ENCODE data around the gene ZNF93.
A peak's percentile ranks its signal among the peaks of the same experiment; 100 is the strongest.
"Not testable (repeated sequence)": the region's sequence is repeated elsewhere in the genome, so short reads cannot be mapped to it uniquely, and the experiment has no call there.

The ZNF93 gene

DNA sequence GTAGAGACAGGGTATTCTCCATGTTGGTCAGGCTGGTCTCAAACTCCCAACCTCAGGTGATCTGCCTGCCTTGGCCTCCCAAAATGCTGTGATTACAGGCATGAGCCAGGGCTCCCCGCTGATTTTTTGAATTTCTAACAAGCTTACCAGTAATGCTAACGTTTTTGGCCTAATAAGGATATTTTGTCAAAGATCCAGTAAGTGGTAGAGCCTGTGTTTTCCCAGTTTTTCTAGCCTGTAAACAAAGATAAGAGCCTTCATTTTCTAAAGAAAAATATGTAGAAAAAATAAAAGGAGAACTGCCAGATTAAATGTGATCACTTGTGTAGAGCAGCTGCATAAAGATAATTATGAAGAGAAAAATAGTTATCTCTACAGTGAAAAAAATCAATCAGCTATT is 37.7 kb downstream of the ZNF93 start:
- no peak for DNase-seq (ENCODE audit: low spot score)

DNA sequence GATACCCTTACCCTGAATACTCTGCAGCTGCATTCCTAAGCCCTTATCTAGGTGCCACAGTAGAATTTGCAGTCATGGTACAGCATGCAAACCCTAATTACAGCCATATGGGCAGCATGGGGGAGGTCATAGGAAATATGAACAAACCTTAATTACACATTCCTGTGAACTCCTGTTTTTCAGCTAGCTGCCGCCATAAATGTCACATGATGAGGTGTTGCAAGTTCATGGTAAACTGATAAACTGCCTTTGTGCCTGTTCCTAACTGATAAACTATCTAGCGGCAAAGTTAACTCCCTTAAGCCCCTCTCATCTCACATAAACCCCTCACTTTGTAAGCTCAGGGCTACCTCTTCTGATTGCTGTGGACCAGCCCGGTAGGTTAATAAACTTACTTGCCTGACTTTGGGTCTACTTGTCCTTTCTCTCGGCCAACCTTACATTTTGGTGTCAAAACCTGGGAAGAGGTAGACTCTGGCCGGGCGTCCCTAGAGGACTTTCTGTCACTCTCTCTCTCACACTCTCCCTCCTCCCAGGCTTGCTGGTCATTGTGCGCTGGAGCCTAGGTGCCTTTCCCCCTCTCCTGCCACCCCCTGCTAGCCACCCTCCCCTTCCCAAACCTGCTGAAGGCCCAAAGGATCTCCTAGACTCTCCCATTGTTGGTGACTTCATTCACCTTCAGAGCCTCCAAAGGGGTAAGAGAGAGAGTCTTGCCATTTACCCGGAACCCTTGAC is 43.3 kb downstream of the ZNF93 start:
- DNase-seq (ENCODE audit: low spot score): no peak

DNA sequence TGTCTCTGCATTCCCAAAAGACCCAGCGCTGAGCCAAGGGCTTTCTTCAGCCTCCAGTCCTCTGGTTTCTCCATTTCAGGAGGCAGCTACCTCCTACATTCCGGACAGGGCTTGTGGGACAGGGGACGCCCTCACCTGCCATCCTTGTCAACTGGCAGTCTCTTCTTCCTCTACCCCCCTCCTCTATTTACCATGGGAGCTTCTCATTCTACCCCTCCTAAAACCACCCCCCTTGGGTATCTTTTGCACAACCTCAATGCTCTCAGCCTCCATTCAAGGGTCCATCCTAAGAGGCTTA is 43.8 kb downstream of the ZNF93 start:
- no peak for DNase-seq (ENCODE audit: low spot score)

DNA sequence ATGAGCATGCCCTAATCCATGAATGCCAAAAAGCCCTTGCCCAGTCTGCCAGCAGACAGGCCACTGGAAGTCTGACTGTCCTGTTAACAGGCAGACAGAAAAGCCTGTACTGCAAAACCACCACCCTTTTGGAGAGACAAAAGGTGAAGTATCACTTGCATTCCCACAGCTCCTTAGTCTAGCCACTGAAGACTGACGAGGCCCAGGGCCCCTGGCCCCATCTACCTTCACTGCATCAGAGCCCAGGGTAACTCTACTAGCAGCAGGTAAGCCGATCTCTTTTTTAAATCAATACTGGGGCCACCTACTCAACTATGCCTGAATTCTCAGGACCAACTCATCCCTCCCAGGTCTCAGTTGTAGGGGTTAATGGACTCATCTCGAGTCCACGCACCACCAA is 45.5 kb downstream of the ZNF93 start:
- DNase-seq (ENCODE audit: low spot score): no peak

DNA sequence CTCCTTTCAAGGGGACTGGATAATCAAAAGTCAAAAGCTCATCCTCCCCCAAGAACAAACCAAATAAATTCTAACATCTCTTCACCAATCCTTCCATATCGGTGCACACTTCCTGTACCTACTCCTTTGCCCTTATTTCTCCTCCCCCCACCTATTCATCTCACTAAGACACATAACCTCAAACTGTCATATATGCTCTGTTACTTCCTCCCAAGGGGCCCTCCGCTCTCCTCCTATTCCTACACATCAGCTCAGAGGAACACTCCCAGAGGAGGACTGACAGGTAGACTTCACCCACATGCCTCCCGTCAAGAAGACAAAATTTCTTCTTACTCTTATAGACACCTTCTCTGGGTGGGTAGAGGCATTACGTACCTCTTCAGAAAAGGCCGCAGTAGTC is 48.1 kb downstream of the ZNF93 start:
- no peak for DNase-seq (ENCODE audit: low spot score)

DNA sequence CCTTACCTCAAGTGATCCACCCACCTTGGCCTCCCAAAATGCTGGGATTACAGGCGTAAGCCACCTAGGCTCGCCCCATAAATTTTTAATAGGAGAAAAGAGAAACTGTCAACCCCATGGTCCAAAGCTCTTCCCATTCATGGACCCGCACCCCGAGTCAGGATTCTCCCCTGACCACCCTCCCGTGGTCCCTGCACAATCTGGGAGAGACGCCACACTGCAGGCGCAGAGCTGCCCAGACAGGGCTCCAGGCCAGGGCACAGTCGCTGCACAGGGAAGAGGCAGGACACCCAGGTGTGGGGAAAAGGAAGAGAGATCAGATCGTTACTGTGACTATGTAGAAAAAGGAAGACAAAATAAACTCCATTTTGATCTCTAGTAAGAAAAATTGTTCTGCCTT is 54.5 kb downstream of the ZNF93 start:
- no peak for DNase-seq (ENCODE audit: low spot score)

DNA sequence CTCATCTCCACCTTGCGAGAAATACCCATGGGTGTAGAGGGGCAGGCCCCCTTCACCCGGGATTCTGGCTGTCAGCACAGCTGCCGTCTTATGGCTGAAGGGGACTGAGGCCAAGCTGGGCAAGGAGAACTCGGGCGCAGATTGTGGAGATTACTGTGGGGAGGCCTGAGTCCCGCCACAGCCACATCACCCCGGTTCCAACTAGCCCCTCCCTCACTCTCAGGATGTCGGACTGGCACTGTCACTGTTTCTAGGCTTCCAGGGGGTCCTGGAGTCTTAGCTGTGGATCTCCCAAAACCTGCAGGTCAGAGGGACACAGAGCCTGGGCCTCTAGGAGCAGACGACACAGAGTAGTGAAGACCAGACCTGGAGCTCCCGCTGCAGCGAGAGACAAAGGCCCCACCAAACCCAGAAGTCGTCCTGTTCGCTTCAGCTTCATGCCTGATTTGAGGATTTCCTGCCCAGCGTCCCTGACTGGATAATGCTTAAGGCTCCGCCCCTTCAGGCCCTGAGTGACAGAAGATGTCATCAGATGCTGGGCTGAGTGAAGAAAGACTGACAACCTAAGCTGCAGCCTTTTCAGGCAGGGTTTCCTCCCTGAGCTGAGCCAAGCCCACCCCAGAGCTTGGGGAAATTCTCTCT is 55.8 kb downstream of the ZNF93 start:
- DNase-seq (ENCODE audit: low spot score): peak; percentile 5

DNA sequence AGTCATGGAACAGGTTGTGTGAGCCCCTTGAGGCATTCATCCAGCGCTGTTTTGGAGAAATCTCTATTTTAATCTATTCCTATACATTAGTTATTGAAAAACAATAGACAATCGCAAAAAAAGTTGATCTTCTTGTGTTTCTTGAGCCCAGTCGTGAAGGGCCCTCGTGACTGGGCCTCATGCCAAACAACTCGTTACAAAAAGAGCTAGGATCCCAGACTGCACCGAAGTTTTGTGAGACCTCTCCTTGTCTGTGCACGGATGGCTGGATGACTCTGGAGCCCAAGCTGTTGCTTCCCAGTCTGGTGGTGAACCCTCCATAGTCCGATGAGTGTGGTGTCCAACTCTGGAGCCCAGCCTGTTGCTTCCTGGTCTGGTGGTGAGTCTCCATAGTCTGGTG is 57.0 kb downstream of the ZNF93 start:
- not testable (repeated sequence) for DNase-seq (ENCODE audit: low spot score)

DNA sequence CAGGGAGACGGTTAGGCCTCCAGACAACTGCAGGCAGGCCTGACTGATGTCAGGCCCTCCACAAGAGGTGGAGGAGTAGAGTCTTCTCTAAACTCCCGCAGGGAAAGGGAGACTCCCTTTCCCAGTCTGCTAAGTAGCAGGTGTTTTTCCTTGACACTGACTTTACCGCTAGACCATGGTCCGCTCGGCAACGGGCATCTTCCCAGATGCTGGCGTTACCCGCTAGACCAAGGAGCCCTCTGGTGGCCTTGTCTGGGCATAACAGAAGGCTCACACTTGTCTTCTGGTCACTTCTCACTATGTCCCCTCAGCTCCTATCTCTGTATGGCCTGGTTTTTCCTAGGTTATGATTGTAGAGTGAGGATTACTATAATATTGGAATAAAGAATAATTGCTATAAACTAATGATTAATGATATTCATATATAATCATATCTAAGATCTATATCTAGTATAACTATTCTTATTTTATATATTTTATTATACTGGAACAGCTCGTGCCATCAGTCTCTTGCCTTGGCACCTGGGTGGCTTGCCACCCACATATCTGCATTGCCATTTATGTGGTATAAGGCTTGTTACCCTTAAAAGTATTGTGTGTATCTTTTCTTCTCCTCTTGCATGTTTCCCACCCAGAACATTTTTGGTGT is 58.5 kb downstream of the ZNF93 start:
- DNase-seq (ENCODE audit: low spot score): peak; percentile 67

DNA sequence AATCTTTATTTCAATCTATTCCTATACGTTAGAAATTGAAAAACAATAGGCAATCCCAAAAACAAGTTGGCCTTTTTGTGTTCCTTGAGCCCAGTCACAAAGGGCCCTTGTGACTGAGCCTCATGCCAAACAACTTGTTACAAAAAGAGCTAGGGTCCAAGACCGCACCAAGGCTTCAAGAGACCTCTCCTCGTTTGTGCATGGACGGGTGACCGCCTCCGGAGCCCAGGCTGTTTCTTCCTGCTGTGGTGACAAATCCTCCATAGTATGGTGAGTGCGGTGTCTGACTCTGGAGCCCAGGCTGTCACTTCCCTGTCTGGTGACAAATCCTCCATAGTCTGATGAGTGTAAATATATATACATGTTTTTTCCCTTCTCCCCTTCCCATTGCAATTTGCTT is 63.7 kb downstream of the ZNF93 start:
- no peak for DNase-seq (ENCODE audit: low spot score)

DNA sequence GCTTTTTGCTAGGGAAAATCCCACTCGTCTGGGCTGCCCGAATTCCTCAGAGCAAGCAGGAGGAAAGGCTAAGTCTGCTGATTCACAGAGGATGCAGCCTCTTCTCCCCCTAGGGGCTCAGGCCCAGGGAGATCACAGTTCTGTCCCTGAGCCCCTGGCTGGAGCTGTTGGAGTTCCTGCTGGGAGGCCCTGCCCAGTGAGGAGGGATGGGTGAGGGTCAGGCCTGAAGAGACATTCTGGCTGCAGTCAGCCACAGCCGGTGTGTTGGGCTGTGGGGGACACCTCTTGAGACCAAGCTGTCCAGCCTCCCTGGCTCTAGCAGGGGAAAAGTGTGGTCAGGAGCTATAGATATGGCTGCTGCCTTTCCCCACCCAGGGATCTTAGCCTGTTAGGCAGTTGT is 65.4 kb downstream of the ZNF93 start:
- DNase-seq (ENCODE audit: low spot score): not testable (repeated sequence)

DNA sequence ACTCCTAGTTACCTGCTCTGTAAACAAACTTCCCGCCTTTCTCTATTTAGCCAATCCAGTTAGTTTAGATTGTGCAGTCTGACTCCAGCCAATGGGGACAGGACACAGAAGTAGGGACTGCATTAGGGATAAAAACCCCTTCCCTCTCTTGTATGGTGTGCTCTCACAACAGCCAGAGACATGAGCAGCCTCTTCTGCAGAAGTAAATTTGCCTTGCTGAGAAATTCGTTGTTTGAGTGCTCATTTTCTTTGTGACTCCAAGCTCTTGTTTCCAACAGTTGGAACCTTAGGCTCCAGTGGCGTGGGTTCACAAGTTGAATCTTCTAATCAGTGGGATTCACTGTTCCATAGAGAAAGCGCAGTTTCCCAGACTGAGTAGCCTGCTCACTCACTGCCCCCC is 66.1 kb downstream of the ZNF93 start:
- no peak for DNase-seq (ENCODE audit: low spot score)
